Stimulated activated CD4-positive, alpha-beta T cell treated with anti-CD3 and anti-CD28 coated beads, Interleukin-12 subunit alpha, Interleukin-12 subunit beta, amount 100 ng/mL, for 24 hours (primary cell): ENCODE measurements around the gene FCGR2B.
"Not testable (repeated sequence)": the region's sequence is repeated elsewhere in the genome, so short reads cannot be mapped to it uniquely, and the experiment has no call there.

Experiments used
- DNase-seq, 2 experiments: peaks; one replicate each; pipeline ENCODE4 v3.0.0-alpha.2; 2020; ENCODE audit warnings: low read depth in 2 of 2

The FCGR2B gene

GRCh38 chr1:161647507-161648360 lies 15.2 kb upstream of the FCGR2B start:
- DNase-seq: not testable (repeated sequence)

- not testable (repeated sequence) for DNase-seq
Measured at GRCh38 chr1:161653541-161653940, 9.4 kb upstream of the FCGR2B start.

DNA sequence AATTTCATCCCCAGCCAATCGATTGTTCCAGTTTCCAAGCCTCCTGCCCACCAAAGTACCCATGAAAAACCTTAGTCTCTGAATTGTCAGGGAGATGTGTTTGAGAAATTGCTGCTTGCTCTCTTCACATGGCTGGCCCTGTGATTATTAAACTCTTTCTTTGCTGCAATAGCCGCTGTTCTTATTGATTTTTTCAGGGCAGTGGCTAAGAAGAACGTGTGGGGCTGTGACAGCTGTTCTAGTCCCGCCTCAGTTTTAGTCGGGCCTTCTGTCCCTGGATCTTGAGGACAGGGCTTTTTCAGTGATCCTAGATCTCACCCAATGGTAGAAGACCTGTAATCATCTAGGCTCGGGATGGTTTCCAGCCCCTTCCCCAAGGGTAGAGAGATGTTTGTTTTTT lies 9.0 kb upstream of the FCGR2B start:
- not testable (repeated sequence) for DNase-seq

- DNase-seq: not testable (repeated sequence)
Measured at GRCh38 chr1:161658524-161658923, 4.4 kb upstream of the FCGR2B start.

DNA sequence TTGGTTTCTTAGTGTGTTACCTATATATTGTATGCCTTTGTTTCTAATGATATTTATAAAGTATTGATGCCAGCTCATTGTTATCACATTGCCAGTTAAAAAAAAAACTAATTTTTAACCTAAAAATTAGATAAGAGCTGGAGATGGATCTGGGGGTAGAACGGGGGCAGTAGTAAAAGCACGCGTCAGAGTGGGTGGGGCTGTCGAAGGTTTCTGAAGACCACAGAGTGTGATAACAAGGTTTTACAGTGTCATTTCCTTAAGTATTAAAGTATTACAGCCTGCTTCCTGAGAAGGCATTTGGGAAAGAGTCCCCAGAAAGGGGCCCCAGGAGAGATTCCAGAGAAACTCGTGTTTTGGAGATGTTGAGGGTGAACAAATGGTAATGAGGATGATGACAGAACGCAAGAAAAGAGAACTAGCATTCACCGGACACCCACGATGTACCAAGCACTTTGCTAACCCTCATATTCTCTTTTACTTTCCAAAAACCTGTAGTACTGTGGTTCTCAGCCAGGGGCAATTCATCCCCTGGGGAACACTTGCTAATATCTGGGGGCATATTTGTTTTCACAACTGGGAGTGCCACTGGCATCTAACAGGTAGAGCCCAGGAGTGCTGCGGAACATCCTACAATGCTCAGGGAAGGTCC lies 1.2 kb upstream of the FCGR2B start:
- DNase-seq: not testable (repeated sequence)

GRCh38 chr1:161663569-161663968 lies 626 bp downstream of the FCGR2B start:
- DNase-seq: not testable (repeated sequence)

DNA sequence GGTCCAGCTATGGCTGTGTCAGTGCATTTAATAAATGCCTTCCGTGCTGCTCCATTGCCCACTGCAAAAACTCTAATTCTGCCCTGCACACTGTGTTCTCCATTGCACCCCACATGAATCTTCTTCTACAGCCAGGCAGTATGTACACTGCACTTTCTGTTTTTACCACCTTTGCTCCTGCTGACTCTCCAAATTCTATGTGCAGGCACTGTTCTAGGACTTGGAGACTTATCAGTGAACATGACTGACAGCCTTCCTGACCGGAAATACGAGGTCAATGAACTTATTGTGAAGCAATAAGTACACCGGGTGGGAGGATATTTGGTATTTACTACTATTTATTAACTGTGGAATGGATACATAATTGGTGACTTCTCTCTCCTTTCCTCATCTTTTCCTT lies 1.7 kb downstream of the FCGR2B start:
- DNase-seq: not testable (repeated sequence)

GRCh38 chr1:161671045-161672020 lies 8.4 kb downstream of the FCGR2B start:
- DNase-seq: not testable (repeated sequence)

DNA sequence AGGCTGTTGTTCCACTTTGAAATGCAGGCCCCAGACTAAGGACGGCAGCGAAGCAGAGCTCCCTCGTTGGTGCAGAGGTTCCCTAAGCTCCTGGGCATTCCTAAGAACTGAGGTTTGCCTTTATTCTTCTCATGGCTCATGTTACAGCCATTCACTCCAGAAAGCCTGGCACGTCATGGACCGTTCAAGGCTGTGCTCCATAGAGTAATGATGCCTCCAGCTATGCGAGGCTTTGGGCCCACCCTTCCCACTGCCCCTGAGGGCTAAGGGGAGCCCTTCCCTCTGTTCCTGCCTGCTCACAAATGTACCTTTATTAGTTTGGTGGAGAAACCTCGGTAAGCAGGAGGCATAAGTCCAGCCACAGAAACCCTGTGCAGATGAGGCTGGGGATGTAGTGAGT lies 10.5 kb downstream of the FCGR2B start:
- DNase-seq: not testable (repeated sequence)

- not testable (repeated sequence) for DNase-seq
Measured at GRCh38 chr1:161674447-161674846, 11.5 kb downstream of the FCGR2B start.

DNA sequence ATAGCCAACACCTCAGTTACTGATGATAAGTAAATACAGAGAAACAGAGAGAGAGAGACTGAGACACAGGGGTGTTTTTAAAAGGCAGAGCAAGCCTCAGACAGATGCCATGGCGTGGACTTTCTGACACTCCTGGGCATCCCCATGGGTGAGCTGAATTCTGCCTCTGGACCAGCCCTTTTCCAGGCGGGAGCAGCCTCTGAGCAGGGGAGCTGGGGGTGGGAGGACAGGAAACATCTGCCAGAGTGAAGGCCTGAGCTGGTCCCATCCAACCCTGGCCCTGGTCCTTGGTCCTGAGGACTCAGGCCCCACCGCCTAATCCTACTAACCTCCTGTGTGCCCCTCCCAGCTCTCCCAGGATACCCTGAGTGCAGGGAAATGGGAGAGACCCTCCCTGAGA lies 12.0 kb downstream of the FCGR2B start:
- not testable (repeated sequence) for DNase-seq

- DNase-seq: no peak
Measured at GRCh38 chr1:161676441-161676840, 13.5 kb downstream of the FCGR2B start.

- no peak for DNase-seq
Measured at GRCh38 chr1:161676958-161677689, 14.2 kb downstream of the FCGR2B start.

- DNase-seq: no peak
Measured at GRCh38 chr1:161678500-161678899, 15.6 kb downstream of the FCGR2B start.

DNA sequence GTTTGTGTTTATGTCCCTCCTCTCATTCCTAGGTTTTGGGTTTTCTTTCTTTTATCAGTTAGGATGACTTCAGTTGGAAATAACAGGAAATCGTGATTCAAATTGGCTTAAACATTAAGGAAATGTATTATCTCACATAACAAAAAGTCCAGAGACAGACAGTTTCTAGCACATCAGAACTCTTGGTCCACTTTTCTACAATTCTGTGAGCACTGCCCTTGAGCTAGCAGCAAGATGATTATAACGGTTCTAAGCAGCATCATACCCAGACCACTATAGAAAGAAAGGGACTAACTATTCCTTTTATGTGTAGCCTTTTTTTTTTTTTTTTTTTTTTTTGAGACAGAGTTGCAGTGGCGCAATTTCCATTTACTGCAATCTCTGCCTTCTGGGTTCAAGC lies 18.9 kb downstream of the FCGR2B start:
- no peak for DNase-seq

GRCh38 chr1:161688946-161689345 lies 26.0 kb downstream of the FCGR2B start:
- DNase-seq: no peak

DNA sequence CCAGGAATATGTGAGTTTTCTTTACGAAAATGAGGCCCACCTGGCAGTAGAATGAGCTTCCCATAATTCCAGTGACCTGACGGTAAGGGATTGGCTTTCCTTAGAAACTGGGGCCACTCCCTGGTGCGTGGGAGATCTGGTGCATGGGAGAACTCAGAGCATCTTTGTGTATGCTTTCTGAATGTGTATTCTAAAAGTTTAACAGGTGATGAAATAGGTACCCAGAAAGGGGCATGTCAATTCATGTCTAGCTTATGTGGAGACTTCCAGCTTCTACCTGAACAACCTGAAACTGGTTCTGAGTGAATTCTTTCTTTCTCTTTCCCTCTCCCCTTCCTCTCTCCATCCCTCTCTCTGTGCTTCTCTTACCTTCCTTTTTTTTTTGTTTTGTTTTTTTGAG lies 28.9 kb downstream of the FCGR2B start:
- no peak for DNase-seq

GRCh38 chr1:161693020-161693712 lies 30.2 kb downstream of the FCGR2B start:
- DNase-seq: not testable (repeated sequence)

GRCh38 chr1:161698302-161698701 lies 35.4 kb downstream of the FCGR2B start:
- DNase-seq: not testable (repeated sequence)

DNA sequence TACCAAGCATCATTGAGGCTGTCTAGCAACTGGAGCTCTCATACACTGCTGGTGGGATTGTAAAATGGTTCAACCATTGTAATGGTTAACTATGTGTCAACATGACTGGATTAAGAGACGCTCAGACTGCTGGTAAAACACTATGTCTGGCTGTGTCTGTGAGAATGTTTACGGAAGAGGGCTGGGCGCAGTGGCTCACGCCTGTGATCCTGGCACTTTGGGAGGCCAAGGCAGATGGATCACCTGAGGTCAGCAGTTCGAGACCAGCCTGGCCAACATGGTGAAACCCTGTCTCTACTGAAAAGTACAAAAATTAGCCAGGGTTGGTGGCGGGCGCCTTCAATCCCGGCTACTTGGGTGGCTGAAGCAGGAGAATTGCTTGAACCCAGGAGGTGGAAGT lies 39.3 kb downstream of the FCGR2B start:
- DNase-seq: no peak

DNA sequence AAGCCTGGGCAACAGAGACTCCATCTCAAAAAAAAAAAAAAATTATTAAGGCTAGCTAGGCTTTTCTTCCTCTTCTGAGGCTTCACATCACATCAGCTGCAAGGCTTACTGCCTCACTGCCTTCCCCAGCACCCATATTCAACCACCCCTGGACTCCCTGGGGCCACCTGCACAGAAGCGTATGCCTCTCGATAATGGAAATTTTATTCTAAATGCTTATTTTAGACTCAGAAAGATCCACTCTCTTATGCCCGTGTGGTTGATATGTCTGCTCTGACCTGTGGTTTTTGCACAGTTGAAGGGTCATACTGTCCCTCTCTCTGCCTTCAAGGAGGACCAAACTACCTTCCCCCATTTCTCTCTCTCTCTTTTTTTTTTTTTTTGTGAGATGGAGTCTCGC lies 42.6 kb downstream of the FCGR2B start:
- DNase-seq: no peak
